Right forelimb (tissue), 1 donor: ENCODE results near the gene ST8SIA1.

Experiments used
- DNase-seq: peaks from one replicate; pipeline ENCODE4 v3.0.0-alpha.2; 2018

The ST8SIA1 gene

GRCh38 chr12:22282283-22282682 lies 52.2 kb downstream of the ST8SIA1 start:
- no peak for DNase-seq

DNA sequence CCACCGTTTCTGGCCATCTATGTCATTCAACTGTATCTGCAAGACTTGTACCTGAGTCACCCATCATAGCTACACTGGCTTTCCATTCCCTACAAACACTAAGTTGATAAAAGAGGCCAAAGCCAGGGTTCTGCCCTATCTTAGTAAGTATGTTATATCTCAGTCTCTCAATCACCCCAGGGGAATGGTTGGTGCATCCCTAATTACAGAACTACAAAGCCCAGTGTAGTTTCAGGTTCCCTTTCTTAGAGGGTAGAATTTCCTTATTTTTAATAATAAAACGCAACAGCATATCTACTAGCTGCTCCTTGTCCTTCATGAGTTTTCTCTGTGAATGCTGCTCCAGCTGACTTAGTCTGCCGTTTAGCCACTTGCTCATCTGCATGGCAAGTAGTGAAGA lies 57.6 kb downstream of the ST8SIA1 start:
- DNase-seq = no peak

- no peak for DNase-seq
Observed at GRCh38 chr12:22276313-22276712, 58.2 kb downstream of the ST8SIA1 start.

GRCh38 chr12:22275843-22276242 lies 58.7 kb downstream of the ST8SIA1 start:
- no peak for DNase-seq

GRCh38 chr12:22272335-22273151 lies 62.0 kb downstream of the ST8SIA1 start:
- DNase-seq = no peak

- DNase-seq = no peak
Observed at GRCh38 chr12:22271023-22271422, 63.5 kb downstream of the ST8SIA1 start.

GRCh38 chr12:22268973-22269372 lies 65.5 kb downstream of the ST8SIA1 start:
- no peak for DNase-seq

DNA sequence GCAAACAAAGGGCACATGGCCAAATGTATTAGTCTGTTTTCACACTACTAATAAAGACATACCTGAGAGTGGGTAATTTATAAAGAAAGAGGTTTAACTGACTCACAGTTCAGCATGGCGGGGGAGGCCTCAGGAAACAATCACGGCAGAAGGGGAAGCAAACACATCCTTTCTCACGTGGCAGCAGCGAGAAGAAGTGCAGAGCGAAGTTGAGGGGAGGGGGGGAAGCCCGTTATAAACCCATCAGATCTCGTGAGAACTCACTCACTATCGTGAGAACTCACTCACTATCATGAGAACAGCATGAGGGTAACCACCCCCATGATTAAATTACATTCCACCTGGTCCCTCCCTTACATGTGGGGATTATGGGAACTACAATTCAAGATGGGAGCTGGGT lies 66.1 kb downstream of the ST8SIA1 start:
- DNase-seq = no peak

DNA sequence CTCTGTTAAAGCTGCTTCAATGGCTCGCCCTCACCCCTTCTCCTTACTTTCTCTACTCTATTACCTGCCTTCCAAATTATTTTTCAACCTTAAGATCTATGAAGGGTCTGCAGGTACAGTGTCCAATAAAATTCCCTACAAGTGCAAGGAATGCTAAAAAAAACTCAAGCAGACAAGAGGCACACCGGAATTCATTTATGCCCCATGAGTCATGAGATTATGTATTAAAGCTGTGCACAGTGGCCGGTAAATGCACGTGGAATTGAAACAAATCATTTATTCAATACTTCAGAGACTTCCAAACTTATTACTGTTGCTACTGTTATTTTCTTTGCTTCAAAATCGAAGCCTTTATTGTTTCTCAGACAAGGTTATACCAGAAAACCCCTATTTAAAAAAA lies 68.4 kb downstream of the ST8SIA1 start:
- no peak for DNase-seq

GRCh38 chr12:22264380-22264779 lies 70.1 kb downstream of the ST8SIA1 start:
- no peak for DNase-seq

DNA sequence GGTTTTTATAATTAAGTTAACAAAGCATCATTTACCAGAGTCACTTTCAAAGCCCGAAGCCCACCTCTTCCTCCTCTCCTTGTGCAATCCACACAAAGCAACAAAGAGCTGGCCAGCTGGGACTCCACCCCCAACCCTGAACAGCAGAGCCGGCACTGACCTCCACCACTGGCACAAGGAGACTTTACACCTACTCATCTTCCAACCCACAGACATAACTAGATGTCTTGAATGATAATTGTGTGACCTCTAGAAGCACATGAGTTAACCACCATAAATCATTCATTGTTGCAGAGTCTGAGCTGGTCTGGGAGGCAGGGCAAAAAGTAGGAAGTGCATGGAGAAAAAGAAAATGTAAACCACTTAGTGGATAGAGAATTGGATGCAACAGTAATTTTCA lies 72.2 kb downstream of the ST8SIA1 start:
- no peak for DNase-seq

GRCh38 chr12:22257100-22257499 lies 77.4 kb downstream of the ST8SIA1 start:
- no peak for DNase-seq

DNA sequence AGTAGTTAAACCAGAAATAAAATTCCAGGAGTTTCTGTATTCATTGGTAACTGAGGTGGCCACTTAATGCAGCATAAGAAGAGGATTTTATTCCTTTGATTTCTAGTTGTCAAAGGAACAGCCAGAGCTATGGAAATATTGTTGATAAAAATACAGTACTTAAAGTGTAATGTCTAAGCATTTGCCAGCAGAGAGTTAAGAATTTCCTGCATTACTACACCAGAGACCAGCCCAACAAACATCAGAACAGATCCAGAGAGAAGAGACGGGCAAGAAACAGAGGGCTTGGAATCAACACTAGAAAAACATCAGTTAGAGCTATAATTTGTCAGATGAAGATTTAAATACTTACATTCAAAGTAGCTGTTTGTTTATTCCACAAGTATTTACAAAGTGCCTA lies 77.9 kb downstream of the ST8SIA1 start:
- no peak for DNase-seq

- no peak for DNase-seq
Observed at GRCh38 chr12:22256041-22256441, 78.5 kb downstream of the ST8SIA1 start.

GRCh38 chr12:22255097-22255496 lies 79.4 kb downstream of the ST8SIA1 start:
- no peak for DNase-seq

- DNase-seq = no peak
Observed at GRCh38 chr12:22254478-22254877, 80.0 kb downstream of the ST8SIA1 start.

- DNase-seq = no peak
Observed at GRCh38 chr12:22252057-22252456, 82.5 kb downstream of the ST8SIA1 start.

GRCh38 chr12:22250762-22251161 lies 83.7 kb downstream of the ST8SIA1 start:
- no peak for DNase-seq

DNA sequence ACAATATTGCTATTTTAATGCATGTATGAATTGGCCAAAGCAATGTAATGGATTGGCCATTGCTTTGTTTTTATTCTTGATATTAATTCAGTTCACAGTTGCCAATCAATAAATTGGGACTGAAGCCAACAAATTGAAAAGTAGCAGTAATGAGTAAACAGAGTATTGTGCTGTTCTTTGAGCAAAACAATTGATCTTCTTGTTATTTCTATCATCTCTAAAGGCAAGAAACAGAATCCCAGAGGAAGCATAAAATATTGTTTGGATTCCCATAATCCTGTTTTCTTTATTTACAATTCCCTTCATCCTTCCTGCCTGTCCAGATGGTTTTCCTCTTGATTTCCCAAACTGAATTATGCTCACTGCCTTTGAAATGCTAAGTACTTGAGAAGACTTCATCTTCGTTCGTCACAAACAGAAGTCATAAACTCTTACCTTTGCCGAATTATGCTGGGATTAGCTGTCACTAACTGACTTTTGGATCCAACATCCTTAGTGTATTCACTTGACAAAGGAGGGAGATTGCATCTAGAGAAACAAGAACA lies 85.9 kb downstream of the ST8SIA1 start:
- DNase-seq = no peak

DNA sequence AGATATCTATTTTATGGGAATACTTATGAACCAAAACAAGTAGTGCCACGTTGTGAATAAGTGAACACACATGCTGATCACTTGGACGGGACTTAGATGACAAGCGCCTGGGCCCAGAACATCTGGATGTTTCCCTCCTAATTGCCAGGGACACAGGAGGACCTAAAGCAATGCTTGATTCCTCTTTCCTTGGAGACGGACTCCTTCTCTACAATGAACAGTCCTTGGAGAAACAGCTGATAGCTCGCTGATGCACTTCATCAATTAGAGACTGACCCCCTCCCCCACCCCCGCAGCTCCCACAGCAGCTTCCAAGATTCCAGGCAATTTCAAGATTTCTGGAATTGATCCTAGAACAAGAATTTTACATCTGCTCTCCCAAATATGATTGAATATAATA lies 86.4 kb downstream of the ST8SIA1 start:
- DNase-seq = peak; percentile 48

DNA sequence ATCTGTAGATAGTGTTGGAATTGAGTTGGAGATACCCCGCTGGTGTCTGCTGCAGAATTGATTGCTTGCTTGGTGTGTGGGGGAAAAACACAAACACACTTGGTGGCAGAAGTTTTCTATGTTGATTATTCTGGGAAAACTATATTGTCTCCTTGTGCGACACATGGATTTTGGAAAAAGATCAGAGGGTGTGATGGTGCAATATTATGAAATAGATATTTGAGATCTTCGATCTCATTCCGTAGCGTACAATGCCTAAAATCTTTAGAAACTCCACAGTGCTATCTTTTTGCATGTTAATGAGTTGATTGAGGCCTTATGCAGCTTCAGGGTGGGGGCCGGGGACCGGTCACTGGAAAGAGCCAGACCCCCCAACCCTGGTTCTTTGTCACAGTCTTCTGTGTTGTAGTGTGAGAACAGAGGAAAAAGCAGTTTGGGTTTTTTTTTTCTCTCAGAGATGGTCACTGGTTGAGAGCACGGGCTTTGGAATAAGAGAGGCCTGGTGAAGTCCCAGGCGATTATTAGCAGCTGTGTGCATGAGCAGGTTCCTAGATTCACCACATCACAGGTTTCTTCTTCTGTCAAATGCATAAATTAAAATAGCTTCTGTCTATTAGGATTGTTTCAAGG lies 88.2 kb downstream of the ST8SIA1 start:
- no peak for DNase-seq

- no peak for DNase-seq
Observed at GRCh38 chr12:22242726-22243125, 91.8 kb downstream of the ST8SIA1 start.

GRCh38 chr12:22238211-22238610 lies 96.3 kb downstream of the ST8SIA1 start:
- no peak for DNase-seq

DNA sequence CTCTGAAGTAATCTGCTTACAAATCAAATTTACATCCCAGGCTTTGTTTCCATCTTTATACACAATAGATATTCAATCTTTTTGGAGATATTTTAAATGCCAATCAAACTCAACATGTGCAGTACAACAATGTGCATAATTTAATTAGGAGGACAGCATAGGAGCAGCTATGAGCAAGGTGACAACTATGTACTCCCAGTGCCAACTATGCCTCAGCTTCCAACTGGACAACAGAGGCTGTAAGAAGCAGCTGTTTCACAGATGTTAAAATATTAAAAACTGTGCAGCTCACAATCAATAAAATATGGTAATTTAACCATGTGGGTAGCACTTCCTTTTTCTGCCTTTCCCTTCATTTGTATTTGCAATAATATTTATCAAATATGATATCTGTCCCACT lies 99.9 kb downstream of the ST8SIA1 start:
- no peak for DNase-seq
